Stimulated activated naive CD8-positive, alpha-beta T cell treated with anti-CD3 and anti-CD28 coated beads, Interleukin-15, amount 100 ng/mL, for 72 hours (primary cell): ENCODE measurements around the gene VAMP4.

Source experiments
- ATAC-seq: fragments of 150-1000 bp; cut with Tn5 transposase; 2 replicates; pipeline ENCODE4 v1.10.0; 2021; ENCODE audit warnings: mild to moderate bottlenecking, moderate library complexity
- DNase-seq, 2 donors: peaks; one replicate each; pipeline ENCODE4 v3.0.0; 2021 to 2022
- H3K27ac Mint-ChIP-seq, 2 donors: one replicate each; pipeline ENCODE4 v1.8.0; 2022; ENCODE audit warnings: mild to moderate bottlenecking in 2 of 2, mixed read lengths in 2 of 2, moderate library complexity in 2 of 2
- H3K27me3 Mint-ChIP-seq: one replicate; pipeline ENCODE4 v1.8.0; 2022; ENCODE audit warnings: mixed read lengths
- H3K4me1 Mint-ChIP-seq: one replicate; pipeline ENCODE4 v1.8.0; 2022; ENCODE audit warnings: mild to moderate bottlenecking, mixed read lengths
- H3K4me3 Mint-ChIP-seq, 2 donors: one replicate each; pipeline ENCODE4 v1.8.0; 2022; ENCODE audit warnings: mild to moderate bottlenecking in 2 of 2, mixed read lengths in 2 of 2, moderate library complexity in 1 of 2
- H3K9me3 Mint-ChIP-seq, 2 donors: one replicate each; pipeline ENCODE4 v1.8.0; 2022; ENCODE audit warnings: mixed read lengths in 2 of 2

Gene VAMP4

DNA sequence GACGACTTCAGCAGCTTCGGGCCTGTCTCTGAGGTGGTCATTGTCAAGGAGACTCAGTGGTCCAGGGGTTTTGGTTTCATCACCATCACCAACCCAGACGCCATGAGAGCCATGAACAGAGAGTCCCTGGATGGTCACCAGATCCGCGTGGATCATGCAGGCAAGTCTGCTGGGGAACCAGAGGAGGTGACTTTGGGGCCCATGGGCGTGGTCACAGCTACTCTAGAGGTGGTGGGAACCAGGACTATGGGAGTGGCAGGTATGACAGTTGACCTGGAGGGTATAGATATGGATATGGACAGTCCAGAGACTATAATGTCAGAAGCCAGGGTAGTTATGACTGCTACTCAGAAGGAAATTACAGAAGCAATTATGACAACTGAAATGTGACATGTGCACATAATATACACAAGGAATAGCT, 20.3 kb upstream of the VAMP4 start:
- no peaks in the 10 kb centered on the region for H3K9me3 Mint-ChIP-seq
- no peak overlapping the region for H3K27ac Mint-ChIP-seq
- peaks cover 22% of the 10 kb centered on the region for H3K27me3 Mint-ChIP-seq
- H3K4me1 Mint-ChIP-seq, result no peaks in the 10 kb centered on the region
- H3K4me3 Mint-ChIP-seq, result no peak overlapping the region
- ATAC-seq (no peak), DNase-seq (no peak)

DNA sequence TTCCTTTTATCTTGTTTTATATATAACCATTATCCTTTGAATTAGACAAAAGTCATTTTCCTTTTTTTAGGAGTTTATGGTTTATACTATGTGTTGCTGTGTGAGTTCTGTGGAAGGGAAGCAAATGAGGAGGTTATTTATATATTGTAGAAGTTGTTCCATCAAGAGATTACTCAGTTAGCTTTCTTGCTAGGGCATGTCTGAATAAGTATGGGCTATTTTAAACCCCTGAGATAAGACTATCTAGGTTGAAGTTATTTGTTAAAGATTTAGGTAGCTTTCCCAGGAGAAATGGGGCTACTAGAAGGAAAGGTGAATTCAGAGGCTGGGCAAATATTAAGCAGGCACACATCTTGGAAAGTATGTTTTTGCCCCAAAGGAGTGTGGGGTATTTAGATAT, 16.1 kb upstream of the VAMP4 start:
- DNase-seq (no peak), ATAC-seq (no peak)
- Mint-ChIP-seq H3K4me1 (no peaks in the 10 kb centered on the region), H3K27me3 (peaks cover 17% of the 10 kb centered on the region), H3K9me3 (no peaks in the 10 kb centered on the region), H3K4me3 (no peak overlapping the region), H3K27ac (no peak overlapping the region)

DNA sequence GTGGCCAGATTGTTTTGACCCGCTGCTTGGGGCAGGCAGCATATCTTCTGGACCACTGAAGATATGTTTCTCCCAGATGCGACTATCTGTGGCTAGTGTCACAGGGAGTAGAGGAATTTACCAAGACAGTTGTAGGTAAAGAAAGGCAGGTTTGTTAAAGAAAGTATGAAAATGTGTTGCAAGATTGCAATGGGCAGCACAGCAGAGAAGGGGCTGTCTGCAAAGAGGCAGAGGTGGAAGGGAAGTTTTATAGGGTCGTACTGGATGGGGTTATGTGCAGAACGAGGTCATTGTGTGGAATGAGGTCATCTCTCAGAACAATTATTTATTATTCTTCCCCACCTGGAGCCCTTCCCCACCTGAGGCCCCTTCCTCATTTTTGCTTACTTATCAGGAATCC, 15.0 kb upstream of the VAMP4 start:
- H3K4me3 Mint-ChIP-seq, result no peak overlapping the region
- H3K27ac Mint-ChIP-seq, result no peak overlapping the region
- DNase-seq (no peak), ATAC-seq (no peak)
- no peaks in the 10 kb centered on the region for H3K4me1 Mint-ChIP-seq
- H3K27me3 Mint-ChIP-seq, result peaks cover 15% of the 10 kb centered on the region
- no peaks in the 10 kb centered on the region for H3K9me3 Mint-ChIP-seq

GRCh38 chr1:171754971-171755370, 13.1 kb upstream of the VAMP4 start:
- ATAC-seq (no peak), DNase-seq (no peak)
- H3K9me3 Mint-ChIP-seq, result no peaks in the 10 kb centered on the region
- no peak overlapping the region for H3K4me3 Mint-ChIP-seq
- no peak overlapping the region for H3K27ac Mint-ChIP-seq
- peaks cover 7% of the 10 kb centered on the region for H3K4me1 Mint-ChIP-seq
- H3K27me3 Mint-ChIP-seq, result peaks cover 15% of the 10 kb centered on the region

DNA sequence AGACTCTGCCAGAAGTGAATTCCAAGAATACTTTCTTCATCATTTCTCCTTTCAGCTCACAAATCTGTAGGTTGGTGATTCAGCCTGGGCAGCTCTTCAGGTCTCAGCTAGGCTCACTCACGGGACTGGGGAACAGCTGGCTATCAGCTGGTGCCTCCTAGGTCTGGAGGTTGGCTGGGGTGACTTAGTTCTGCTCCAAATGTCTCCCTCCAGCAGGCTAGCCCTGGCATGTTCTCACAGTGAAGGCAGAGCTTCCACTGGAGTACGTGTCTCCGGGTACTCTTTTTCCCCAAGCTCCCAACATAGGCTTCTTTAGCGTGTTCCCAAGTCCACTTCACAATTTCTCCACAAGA, 12.5 kb upstream of the VAMP4 start:
- Mint-ChIP-seq H3K27ac (no peak overlapping the region), H3K4me1 (peaks cover 7% of the 10 kb centered on the region), H3K4me3 (no peak overlapping the region), H3K27me3 (peaks cover 15% of the 10 kb centered on the region), H3K9me3 (no peaks in the 10 kb centered on the region)
- DNase-seq (no peak), ATAC-seq (no peak)

DNA sequence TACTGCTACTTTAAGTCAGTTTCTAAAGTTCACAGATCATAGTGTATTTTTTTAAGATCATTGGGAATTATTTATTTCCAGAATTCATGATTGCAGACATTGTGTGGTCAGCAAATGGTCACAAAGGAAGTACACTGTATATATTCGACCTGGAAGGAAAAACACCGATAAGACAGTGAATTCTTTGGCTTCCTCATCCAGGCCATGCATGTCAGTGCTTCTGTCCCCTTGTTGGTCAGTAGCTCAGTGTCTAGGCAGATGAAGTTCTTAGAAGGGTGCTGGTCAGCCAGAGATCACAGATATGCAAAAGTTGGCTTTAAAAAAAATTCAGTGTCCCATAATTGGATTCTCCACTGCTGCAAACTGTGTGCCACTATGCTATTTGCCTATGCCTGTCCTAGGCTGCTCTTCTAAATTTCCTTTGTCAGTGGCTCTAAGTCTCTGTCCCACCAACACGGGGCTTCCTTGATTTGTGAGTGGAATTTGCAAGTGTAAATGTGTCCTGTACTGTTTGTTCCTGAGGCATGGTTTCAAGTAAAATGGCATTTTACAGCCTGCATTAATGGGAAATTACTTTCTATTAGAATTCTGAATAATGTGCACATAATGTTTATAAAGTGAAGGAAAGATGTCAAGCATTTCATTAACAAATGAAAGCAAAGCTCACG, 12.0 kb upstream of the VAMP4 start:
- no peak overlapping the region for H3K4me3 Mint-ChIP-seq
- H3K27ac Mint-ChIP-seq, result no peak overlapping the region
- peaks cover 7% of the 10 kb centered on the region for H3K4me1 Mint-ChIP-seq
- DNase-seq, result no peak
- H3K9me3 Mint-ChIP-seq, result no peaks in the 10 kb centered on the region
- ATAC-seq, result no peak
- H3K27me3 Mint-ChIP-seq, result peaks cover 15% of the 10 kb centered on the region

DNA sequence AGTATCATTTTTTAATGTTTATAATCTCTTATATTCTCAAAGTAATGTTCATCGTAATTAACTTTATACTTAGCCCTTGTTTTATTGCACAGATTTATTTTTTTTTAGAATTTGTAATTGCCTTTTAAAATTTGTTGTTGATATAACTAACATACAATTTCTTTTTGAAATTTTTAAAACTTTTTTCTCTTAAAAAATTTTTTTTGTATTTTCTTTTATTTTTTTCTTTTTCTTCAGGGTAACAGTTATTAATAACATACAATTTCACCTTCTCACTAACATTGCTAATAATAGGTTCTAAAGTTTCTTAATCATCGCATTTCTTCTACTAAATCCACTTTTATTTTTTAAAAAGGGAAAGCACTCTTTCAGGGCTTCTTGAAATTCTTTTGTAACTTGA, 11.3 kb upstream of the VAMP4 start:
- H3K4me3 Mint-ChIP-seq, result no peak overlapping the region
- peaks cover 15% of the 10 kb centered on the region for H3K27me3 Mint-ChIP-seq
- H3K27ac Mint-ChIP-seq, result no peak overlapping the region
- H3K9me3 Mint-ChIP-seq, result no peaks in the 10 kb centered on the region
- ATAC-seq (no peak), DNase-seq (no peak)
- peaks cover 7% of the 10 kb centered on the region for H3K4me1 Mint-ChIP-seq

- H3K4me3 Mint-ChIP-seq, result no peak overlapping the region
- no peak for DNase-seq
- peaks cover 6% of the 10 kb centered on the region for H3K27me3 Mint-ChIP-seq
- no peaks in the 10 kb centered on the region for H3K9me3 Mint-ChIP-seq
- no peak for ATAC-seq
- H3K27ac Mint-ChIP-seq, result peak overlapping the region in 1 of 2 donors; percentile 93
- peaks cover 7% of the 10 kb centered on the region for H3K4me1 Mint-ChIP-seq
Measured at GRCh38 chr1:171751221-171751620, 9.4 kb upstream of the VAMP4 start.

DNA sequence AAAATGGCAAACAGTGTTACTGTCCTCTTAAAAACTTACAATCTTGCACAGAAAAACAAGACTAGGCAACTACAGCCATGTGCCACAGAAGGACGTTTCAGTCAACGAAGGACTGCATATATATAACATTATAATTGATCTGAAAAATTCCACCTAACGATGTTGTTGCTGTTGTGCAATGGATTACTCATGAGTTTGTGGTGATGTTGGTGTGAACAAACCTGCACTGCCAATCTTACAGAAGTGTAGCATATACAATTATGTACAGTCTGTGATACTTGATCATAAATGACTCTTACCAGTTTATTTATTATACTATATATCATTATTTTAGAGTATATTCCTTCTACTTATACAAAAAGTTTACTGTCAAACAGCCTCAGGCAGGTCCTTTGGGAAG, 6.8 kb upstream of the VAMP4 start:
- H3K4me3 Mint-ChIP-seq, result no peak overlapping the region
- H3K9me3 Mint-ChIP-seq, result no peaks in the 10 kb centered on the region
- ATAC-seq (no peak), DNase-seq (no peak)
- peaks cover 8% of the 10 kb centered on the region for H3K4me1 Mint-ChIP-seq
- no peak overlapping the region for H3K27ac Mint-ChIP-seq
- no peaks in the 10 kb centered on the region for H3K27me3 Mint-ChIP-seq

GRCh38 chr1:171744986-171745385, 3.1 kb upstream of the VAMP4 start:
- ATAC-seq (no peak), DNase-seq (no peak)
- Mint-ChIP-seq H3K27me3 (no peaks in the 10 kb centered on the region), H3K4me3 (no peak overlapping the region), H3K9me3 (no peaks in the 10 kb centered on the region), H3K27ac (no peak overlapping the region), H3K4me1 (peaks cover 22% of the 10 kb centered on the region)

- DNase-seq, result no peak
Measured at GRCh38 chr1:171743081-171743870, 1.4 kb upstream of the VAMP4 start.

GRCh38 chr1:171742577-171742922, 685 bp upstream of the VAMP4 start:
- Mint-ChIP-seq H3K27ac (peak overlapping the region; percentile 97 to 99), H3K4me3 (peak overlapping the region; percentile 96 to 99), H3K27me3 (no peaks in the 10 kb centered on the region), H3K9me3 (no peaks in the 10 kb centered on the region), H3K4me1 (peaks cover 41% of the 10 kb centered on the region)
- ATAC-seq (no peak), DNase-seq (no peak)

More at GRCh38 chr1:171743081-171743870, 1.4 kb upstream of the VAMP4 start:
- ATAC-seq, result no peak
- Mint-ChIP-seq H3K9me3 (no peaks in the 10 kb centered on the region), H3K4me1 (peaks cover 39% of the 10 kb centered on the region), H3K4me3 (peak overlapping the region; percentile 96 to 99), H3K27me3 (no peaks in the 10 kb centered on the region), H3K27ac (peak overlapping the region; percentile 97 to 99)

DNA sequence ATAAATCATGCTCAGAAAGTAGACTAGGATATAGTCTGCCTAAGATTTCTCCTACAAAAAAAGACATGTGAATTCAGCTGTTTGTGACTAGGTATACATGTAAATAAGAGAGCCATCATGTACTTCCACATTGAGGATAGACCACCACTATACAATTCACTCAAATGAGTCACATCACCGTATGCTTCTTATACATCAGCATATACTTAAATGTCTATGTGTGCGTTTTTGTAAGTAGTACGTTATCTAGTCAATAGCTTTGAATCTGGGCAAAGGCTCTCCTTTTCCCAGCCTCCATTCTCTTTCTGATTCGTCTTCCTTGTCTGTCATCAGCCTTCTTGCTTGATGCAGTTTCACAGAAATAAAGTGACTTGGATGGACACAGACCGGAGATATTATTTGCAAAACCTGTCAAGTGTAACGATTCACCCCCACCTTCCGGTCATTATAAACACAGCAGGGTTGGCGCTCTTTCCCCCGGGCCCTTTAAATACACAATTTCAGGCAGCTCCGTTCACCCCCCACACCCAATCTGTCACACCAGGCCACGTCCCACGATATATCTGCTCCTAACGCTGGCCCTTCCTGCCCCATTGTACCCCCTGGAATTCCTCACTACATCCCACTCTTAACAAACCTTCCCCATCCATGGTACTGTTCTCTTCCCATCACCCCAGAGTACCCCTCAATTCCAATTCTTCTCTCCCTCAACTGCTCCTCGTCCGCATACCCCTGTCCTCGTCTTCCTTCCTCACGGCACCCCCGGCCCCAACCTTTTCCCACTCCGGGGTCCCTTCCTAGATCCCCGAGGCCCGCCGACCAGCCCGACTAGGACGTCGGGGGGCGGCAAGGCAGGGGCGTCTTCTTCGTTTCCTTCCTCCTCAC, 636 bp downstream of the VAMP4 start:
- ATAC-seq (peak; percentile 75), DNase-seq (peak; percentile 49 to 66)
- Mint-ChIP-seq H3K27ac (peak overlapping the region; percentile 97 to 99), H3K27me3 (no peaks in the 10 kb centered on the region), H3K9me3 (no peaks in the 10 kb centered on the region), H3K4me3 (peak overlapping the region; percentile 96 to 99), H3K4me1 (peaks cover 41% of the 10 kb centered on the region)

GRCh38 chr1:171740356-171740863, 1.5 kb downstream of the VAMP4 start:
- H3K27me3 Mint-ChIP-seq, result no peaks in the 10 kb centered on the region
- ATAC-seq (no peak), DNase-seq (no peak)
- H3K9me3 Mint-ChIP-seq, result no peaks in the 10 kb centered on the region
- H3K4me3 Mint-ChIP-seq, result peak overlapping the region; percentile 96 to 99
- no peak overlapping the region for H3K27ac Mint-ChIP-seq
- peaks cover 41% of the 10 kb centered on the region for H3K4me1 Mint-ChIP-seq

DNA sequence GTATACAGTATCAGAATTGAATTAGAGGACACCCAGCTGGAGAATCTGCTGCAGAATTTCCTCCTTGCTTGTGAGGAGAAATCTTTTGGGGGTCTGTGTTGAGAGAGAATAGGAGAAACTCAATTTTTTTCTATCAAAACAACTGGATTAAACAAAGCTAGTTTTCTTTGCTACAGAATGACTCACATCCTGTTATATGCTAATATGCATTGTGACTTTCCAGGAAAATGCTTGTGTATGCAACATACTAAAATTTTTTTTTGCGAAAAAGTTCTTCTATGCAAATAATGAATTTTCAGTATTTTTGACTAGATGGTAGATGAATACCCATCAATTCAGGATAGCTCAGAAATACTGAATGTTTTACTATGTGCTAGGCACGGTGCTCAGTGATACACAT, 2.2 kb downstream of the VAMP4 start:
- H3K4me1 Mint-ChIP-seq, result peaks cover 41% of the 10 kb centered on the region

More for the DNA sequence above, 2.2 kb downstream of the VAMP4 start:
- H3K4me3 Mint-ChIP-seq, result peak overlapping the region; percentile 67 to 99
- DNase-seq (no peak), ATAC-seq (no peak)
- H3K9me3 Mint-ChIP-seq, result no peaks in the 10 kb centered on the region
- no peaks in the 10 kb centered on the region for H3K27me3 Mint-ChIP-seq
- peak overlapping the region; percentile 77 to 88 for H3K27ac Mint-ChIP-seq
